PFSK-1 (cell line): ENCODE results near the gene ANOS1.

Experiments
- POLR2AphosphoS5 ChIP-seq: IDR thresholded peaks from 2 replicates; pipeline ENCODE4 v1.6.1; 2012; ENCODE audit warnings: low read depth, mild to moderate bottlenecking, control low read depth, low read length, moderate library complexity
- REST ChIP-seq, 2 experiments: IDR thresholded peaks; 2 replicates each; pipeline versions ENCODE4 v1.6.1 to v1.8.0; 2011 to 2012; ENCODE audit warnings: low read depth in 2 of 2, low read length in 2 of 2, control low read depth in 1 of 2, inconsistent platforms in 1 of 2, mild to moderate bottlenecking in 1 of 2, moderate library complexity in 1 of 2; ENCODE audit not compliant: insufficient read depth in 1 of 2
- TAF1 ChIP-seq: IDR thresholded peaks from 2 replicates; pipeline ENCODE4 v1.6.1; 2012; ENCODE audit warnings: low read length, control low read depth, borderline replicate concordance; ENCODE audit not compliant: insufficient read depth

GRCh38 chrX:8504451-8504850, 227.5 kb downstream of the ANOS1 start:
- TF ChIP-seq TAF1 (no peak), REST (IDR thresholded peaks at IDR 0.05; ENCODE audit: insufficient read depth in 1 of 2, low read depth in 2 of 2, low read length in 2 of 2) (no peak), POLR2AphosphoS5 (no peak)
